SK-MEL-5 (cell line): ENCODE results near the gene TOP2A. TPM values are rescaled to one million over a fixed set of nuclear protein-coding genes. Genes with fewer than 3 reads are reported as not detected.

Source experiments
- DNase-seq: peaks from one replicate; pipeline ENCODE4 v3.0.0-alpha.2; 2016; ENCODE audit warnings: low read depth, low spot score
- in situ Hi-C: cut with HindIII; loops from 2 replicates; pipeline ENCODE4 v1.10.0; 2016; ENCODE audit warnings: low sequenced_read_pairs, high pct_unique_total_duplicates, low pct_unique_long_range_greater_than_20kb
- polyA plus RNA-seq, 2 experiments: library from polyadenylated mRNA; depleted of rRNA; stranded (reverse); fragments of >200 nt; gene quantifications; 2 replicates each; pipeline ENCODE4 v1.2.3, GENCODE V29; 2015
- total RNA-seq: library from RNA; depleted of rRNA; stranded (reverse); fragments of >200 nt; shearing (Covaris generic); gene quantifications from 2 replicates; pipeline ENCODE4 v1.2.3, GENCODE V29; 2014; rRNA removed

Gene TOP2A, protein sequence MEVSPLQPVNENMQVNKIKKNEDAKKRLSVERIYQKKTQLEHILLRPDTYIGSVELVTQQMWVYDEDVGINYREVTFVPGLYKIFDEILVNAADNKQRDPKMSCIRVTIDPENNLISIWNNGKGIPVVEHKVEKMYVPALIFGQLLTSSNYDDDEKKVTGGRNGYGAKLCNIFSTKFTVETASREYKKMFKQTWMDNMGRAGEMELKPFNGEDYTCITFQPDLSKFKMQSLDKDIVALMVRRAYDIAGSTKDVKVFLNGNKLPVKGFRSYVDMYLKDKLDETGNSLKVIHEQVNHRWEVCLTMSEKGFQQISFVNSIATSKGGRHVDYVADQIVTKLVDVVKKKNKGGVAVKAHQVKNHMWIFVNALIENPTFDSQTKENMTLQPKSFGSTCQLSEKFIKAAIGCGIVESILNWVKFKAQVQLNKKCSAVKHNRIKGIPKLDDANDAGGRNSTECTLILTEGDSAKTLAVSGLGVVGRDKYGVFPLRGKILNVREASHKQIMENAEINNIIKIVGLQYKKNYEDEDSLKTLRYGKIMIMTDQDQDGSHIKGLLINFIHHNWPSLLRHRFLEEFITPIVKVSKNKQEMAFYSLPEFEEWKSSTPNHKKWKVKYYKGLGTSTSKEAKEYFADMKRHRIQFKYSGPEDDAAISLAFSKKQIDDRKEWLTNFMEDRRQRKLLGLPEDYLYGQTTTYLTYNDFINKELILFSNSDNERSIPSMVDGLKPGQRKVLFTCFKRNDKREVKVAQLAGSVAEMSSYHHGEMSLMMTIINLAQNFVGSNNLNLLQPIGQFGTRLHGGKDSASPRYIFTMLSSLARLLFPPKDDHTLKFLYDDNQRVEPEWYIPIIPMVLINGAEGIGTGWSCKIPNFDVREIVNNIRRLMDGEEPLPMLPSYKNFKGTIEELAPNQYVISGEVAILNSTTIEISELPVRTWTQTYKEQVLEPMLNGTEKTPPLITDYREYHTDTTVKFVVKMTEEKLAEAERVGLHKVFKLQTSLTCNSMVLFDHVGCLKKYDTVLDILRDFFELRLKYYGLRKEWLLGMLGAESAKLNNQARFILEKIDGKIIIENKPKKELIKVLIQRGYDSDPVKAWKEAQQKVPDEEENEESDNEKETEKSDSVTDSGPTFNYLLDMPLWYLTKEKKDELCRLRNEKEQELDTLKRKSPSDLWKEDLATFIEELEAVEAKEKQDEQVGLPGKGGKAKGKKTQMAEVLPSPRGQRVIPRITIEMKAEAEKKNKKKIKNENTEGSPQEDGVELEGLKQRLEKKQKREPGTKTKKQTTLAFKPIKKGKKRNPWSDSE (N-terminal part only)
- total RNA-seq, result 114 and 117 TPM in 2 replicates
- 102 and 129 TPM in 2 replicates for polyA plus RNA-seq (2015; cell fraction: cytosol; rRNA removed)
- polyA plus RNA-seq (2015; cell fraction: nucleus; rRNA removed), result 176 and 249 TPM in 2 replicates

DNA sequence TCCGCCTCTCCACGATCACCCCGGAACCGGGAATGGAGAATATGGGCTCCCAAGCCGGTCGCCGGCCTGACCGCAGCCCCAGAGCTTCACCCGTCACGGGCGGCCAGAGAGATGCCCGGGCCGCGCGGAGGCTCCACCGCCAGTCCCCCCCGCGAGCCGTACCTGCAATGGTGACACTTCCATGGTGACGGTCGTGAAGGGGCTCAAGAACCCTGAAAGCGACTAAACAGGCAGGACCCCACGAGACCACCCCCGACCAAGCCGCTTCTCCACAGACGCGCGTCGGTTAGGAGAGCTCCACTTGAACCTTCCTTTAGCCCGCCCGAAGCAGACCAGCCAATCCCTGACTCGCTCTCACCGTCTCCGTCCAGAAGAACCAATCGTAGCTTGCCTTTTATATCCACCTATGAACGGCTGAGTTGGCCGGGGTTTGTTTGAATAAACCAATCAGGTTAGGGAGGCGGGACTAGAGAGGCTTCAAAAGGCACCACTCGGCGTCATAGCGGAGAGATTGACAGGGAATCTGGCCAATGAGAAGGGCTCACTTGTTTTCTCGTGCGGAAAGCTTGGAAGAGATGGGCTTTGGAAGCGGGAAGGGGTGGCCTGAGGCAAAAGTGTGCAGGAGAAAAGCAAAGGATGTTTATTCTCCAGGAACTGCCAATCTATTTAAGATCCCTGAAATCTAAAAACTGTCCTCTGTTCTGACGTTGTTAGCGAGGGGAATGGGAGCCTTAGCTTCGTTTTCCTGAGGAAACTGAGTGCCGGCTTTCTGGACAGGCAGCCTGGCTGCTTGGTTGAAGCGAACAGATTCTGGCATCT lies at the start of gene TOP2A:
Gene TOP2A, minus strand, starts transcription at position 288 of the 819 bp plus-strand sequence. Its CDS starts 105 bp downstream, at position 183.
- peak; percentile 100 for DNase-seq
- in situ Hi-C loops, result loop anchor here (25.0 kb wide), 1 partner anchor 356 kb away; the partner anchor contains the start of genes MED24 and THRA

DNA sequence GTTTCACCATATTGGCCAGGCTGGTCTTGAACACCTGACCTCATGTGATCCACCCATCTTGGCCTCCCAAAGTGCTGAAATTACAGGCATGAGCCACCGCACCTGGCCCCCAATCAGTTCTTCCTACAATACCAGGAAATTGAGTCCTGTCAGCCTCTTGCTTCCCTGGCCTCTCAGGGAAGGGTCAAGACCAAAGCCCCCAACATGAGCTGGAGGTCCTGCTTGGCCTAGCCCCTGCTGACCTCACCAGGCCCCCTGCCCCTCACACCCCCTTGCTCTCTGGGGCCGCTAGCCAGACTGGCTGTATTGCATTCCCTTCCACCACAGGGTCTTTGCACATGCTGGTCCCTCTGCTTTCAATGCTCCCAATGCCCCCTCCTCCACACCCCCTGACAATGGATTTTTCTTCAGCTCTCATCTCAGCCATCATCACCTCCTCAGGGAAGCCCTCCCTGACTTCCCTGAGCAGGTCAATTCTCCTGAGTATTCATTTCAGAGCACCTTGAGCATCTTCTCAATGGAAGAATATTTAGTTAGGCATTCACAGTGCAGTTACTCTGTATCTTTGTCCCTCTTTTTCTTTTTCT lies 49.7 kb upstream of the TOP2A start:
- DNase-seq, result no peak
- in situ Hi-C loops, result no loop called here

DNA sequence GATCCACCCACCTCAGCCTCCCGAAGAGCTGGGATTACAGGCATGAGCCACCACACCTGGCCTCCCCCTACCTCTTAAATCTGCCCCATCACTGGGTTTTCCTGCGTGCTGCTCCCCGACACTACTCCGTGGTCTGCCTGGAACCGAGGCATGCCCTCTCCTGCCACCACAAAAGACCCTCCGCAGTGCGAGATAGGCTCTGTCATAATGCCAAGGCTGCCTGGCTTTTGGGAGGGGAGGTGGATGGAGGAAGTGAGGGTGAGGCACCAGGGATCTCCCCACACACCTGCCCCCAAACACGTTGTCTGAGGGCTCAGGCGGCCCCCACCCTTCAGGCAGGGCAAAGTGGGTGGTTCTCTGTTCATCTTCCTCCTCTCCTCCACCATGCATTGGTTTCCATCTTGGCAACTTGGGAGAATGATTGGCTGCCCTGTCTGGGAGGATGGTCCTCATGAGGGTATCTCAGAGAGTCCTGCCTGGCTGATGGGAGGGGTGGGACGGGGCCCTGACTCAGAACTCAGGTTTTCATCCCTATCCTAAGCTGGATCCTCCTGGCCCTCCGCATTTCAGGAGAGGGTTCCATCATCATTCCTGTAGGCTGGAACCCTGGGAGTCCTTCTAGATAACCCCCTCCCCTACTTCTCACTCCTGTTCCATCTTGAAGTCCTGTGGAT lies 48.7 kb upstream of the TOP2A start:
- DNase-seq, result no peak
- in situ Hi-C loops, result no loop called here

DNA sequence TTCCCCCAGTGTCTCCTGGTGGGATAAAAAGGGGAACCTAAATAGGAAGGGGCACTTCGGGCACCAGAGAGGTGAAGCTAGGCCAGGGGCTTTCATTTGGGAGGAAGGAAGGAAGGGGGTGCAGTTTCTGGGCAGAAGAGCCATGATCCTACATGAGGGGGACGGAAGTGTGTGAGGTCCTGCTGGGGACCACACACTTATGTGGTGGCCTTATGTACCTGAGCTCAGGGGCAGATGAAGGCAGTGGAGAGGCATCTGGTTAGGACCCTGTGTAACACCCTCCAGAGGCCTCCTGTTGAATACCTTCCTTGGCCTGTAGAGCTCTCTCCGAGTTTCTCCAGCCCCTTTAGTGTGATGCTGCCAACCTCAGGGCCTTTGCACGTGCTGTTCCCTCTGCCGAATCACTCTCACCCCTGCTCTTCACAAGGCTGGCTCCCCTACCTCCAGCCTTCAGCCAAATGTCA lies 46.7 kb upstream of the TOP2A start:
- no peak for DNase-seq
- in situ Hi-C loops, result no loop called here

DNA sequence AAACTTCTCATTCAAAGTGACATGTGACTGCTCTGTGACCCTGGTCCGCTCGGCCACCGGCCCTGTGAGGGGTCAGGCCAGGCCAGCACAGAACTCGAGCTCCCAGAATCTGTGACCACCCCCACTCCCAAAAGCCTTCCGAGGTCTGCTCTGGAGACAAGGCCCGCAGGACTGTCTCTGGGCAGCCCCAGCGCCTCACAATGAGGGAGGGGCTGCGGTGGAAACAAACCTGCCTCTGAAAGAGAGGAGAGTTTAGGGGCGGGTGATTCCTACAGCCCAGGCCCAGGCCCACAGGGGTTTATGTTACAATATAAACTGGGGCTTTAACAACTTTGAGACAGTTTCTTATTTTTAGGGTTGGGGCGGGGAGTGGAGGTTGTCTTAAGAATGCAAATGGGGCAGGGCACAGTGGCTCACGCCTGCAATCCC lies 45.4 kb upstream of the TOP2A start:
- in situ Hi-C loops, result no loop called here
- no peak for DNase-seq

DNA sequence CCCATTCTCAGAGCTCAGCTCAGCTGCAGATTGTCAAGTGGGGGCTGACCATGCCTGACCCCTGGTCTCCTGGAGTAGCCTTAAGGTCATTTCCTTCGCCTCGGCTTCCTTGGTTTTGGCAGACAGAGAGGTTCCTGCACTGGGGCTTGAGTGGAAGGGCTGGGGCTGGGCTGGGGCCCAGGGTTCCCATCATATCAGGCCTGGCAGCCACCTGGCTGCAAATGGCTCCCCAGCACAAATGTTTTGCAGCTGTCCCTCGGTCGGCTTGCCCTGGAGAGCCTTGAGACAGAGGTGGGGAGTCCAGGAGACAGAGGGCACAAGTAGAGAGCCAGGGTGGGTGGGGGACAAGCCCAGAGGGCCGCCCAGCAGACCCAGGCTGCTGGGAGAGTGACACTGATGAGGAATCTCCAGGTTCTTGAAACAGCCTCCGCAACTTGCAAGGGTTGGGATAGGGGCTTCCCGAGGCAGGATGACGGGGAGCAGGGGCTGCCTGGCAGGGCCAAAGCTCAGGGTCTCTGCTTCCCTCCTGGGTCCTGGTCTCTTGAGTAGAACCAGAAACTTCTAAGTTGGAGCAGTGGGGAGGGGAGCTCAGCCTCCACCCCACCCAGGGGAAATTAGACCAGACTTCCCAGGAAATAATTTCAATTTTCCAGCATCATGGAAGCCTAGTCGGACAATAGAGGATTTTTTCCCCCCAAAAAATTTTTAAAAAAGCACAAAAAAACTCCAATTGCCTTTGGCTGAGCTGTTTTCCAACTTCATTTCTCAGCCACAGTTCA lies 44.8 kb upstream of the TOP2A start:
- no peak for DNase-seq
- in situ Hi-C loops, result no loop called here

DNA sequence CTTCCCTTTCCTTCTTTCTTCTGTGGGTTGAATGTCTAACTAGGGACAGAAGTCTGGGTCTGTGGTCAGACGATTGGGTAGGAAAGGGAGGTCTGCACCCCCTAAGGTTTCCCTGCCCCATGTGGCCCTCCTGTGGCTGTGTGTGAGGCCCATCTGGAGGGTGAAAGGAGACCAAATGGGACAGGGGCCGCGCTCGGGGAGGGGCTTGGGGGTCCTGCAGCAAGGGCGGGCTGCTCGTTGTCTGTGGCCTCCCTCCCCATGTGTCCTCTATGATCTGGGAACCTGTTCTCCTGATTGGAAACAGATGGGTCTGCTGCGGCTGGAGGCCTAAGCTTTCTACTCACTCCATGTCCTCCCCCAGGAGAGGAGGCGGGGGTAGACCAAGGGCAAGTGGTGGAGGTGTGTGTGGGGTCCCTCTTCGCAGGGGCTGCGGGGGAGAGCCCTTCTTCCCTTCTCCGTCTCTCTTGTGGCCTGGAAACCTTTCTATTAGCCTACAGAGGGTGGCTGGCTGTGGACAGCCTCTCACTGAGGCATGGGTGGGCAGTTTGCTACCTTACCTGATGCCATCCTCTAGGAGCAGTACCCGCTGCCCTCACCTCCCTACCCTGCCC lies 44.1 kb upstream of the TOP2A start:
- no peak for DNase-seq
- in situ Hi-C loops, result no loop called here

DNA sequence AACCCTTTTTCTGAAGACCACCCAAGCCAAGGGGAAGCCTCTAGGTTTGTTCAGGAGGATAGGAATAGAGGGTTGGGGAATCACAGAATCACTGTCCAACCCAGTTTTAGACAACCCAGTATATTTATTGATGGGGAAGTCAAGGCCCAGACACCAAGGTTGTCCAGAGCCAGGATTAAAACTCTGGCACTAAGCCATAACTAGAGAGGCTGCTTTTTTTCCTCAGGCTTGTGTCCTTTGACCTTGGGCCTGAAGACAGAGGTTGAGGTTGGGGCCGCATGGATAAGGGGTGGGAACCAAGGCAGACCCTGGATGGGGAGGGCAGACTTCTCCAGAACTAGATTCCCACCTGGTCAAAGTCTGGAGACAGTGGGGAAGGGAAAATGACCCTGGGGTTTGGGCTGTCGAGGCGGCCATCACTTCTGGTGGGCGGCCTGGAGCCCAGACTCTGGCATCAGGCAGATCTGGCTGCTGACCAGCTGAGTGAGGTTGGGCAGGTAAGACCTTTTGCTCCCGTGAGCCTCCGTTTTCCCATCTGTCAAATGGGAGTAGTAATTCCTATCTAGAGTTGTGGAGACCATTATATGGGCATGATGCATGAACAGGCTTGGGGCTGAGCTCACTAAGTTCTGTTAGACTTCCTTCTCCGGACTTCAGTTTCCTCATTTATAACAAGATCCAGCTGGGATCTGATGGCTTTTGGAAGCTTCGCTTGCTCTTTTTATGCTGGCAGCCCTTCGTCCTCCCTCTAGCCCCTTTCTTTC lies 43.5 kb upstream of the TOP2A start:
- in situ Hi-C loops, result no loop called here

DNA sequence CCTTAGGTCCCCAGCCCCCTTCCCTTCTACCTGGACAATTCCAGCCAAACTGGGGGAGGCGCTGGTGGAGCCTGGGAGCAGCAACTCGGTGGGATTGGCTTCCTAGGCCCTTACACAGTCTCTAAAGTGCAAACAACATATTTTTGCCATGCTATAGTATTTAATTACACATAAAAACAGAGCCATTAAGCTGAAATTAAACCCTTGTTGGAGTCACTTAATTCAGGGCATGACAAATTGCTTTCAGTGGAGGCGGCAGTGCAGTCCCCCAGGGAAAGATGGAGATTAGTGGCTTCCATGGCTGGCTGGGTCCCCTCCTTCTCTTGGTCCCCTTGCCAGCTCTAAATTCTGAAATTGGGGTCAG lies 42.9 kb upstream of the TOP2A start:
- in situ Hi-C loops, result no loop called here
- no peak for DNase-seq

More for the DNA sequence above, 43.5 kb upstream of the TOP2A start:
- no peak for DNase-seq

DNA sequence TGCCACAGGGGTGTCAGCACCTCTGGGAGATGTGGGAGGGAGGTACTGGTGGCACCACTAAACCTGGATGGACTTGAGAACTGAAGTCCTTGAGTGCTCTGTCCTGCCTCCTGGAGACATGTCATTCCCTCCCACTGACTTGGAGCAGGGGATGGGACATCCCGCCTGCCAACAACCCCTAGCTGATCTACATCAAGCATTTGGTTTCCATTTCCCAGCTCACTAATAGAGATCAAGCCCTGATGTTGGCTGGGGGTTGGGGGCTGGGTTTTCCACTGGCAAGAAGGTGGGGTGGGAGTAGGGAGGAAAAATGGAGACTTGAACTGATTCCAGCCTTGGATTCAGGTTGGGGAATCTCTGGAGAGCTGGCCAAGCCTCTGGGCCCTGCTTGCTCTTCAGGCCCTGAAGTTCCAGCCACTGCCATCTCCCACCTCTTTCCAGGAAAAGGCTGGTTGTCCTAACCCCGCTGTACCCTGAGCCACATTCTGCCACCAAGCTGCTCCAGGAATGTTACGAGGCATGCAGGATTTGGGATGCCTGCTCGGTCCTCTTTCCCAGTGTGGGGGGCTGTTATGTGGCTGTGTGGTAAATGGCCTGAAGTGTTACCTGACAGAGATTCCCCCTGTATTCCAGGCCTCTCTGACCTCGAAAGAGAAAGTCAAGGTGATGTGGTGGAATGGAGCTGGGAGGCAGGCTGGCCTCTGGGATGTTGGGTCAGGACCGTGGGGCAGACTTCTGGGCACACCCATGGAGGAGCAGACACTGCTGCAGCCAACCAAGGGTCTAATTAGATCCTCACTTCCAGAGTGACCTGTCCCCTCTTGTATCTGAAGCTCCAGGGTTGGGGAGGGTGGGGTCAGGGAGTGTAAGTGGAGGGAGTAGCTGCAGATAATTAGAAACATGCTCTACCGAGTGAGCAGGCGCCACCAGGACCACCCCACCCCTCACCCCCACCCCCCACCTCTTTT lies 42.2 kb upstream of the TOP2A start:
- DNase-seq, result no peak
- in situ Hi-C loops, result no loop called here

DNA sequence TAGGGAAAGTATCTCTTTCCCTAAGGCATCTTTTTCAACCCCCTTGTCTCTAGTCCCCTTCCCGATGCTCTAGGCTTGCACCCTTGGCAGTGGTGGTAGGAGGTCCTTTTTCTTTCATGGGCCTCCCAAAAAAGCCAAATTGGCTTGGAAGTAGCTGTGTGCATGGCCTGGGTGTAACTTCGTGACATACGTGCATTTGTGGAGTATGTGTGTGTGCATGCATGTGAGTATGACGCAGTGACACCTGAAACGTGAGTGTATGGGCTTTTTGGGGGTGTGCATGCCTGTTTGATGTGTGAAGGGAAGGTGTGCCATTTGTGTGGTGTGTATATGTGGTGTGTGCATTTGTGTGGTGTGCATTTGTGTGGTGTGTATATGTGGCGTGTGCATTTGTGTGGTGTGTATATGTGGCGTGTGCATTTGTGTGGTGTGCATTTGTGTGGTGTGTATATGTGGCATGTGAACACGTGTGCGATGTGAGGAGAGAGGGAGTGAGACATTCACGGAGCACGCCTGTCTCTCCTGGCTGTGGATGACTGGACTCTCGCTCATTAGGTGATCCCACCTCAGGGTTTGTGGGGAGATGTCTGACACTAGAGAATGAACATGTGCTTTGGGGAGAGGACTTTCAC lies 41.3 kb upstream of the TOP2A start:
- in situ Hi-C loops, result no loop called here
- no peak for DNase-seq

DNA sequence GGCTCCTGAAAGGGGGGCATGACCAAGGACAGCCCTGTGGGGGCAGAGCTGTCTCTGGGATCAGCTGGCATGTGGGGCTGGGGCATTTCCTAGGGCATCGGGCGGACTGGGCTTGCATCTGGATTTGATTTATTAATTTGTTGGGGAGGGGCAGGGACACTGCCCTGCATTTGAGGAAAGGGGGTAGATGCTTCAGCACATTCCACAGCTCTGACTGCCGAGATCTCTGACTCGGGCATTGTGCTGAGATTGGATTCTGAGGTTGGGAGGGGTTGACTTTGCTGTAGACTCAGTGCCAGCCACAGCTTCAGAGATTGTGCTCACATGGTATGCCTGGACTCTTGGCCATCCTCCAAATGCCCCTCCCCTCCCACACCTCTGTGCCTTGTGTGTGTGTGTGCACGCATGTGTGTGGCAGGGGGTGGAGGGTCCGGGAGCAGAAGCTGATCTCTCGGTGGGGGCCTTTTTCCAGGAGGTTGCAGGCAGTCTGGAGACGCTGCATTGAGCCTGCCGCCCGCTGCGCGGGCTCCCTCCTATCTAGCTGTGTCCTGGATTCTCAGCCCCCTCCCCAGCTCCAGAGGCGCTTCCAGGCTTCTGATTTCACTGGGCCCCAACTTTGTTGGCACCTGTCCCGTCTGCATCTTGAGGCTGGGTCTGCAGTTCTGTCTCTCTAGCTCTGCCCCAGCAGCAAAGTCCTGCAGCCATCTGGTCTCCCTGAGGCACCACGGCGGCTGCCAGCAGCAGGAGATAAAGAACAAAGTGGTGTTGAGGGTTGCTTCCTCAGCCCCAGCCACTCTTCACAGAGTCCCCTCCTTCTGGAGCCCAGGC lies 40.5 kb upstream of the TOP2A start:
- DNase-seq, result no peak
- in situ Hi-C loops, result no loop called here
